NCI-H1105 (cell line): Measurements from ENCODE around the gene IL12B.
A peak's percentile ranks its signal among the peaks of the same experiment; 100 is the strongest.
"Not testable (repeated sequence)": the region's sequence is repeated elsewhere in the genome, so short reads cannot be mapped to it uniquely, and the experiment has no call there.

Source experiments
- DNase-seq: peaks from one replicate; lab custom pipeline; 2025; lab: John Stamatoyannopoulos, UW

IL12B gene

DNA sequence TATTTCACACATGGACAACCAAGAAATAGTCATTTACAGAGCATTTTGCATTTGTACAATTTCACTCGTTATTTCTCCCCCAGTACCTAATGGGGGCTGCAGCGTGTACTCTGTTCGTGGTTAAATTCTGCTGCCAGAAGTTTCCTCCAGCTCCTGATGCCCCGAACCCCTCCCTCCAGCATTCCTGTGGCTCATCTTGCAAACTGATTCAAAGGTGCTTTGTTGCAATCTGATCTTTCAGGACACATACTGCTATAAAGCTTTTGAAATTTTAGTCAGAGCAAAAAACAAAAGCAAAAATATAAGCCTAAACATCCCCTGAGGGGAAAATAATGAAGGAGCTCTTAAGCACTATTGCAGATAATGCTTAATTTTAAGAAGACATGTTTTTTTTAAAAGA is 39.5 kb downstream of the IL12B start:
- DNase-seq = no peak

DNA sequence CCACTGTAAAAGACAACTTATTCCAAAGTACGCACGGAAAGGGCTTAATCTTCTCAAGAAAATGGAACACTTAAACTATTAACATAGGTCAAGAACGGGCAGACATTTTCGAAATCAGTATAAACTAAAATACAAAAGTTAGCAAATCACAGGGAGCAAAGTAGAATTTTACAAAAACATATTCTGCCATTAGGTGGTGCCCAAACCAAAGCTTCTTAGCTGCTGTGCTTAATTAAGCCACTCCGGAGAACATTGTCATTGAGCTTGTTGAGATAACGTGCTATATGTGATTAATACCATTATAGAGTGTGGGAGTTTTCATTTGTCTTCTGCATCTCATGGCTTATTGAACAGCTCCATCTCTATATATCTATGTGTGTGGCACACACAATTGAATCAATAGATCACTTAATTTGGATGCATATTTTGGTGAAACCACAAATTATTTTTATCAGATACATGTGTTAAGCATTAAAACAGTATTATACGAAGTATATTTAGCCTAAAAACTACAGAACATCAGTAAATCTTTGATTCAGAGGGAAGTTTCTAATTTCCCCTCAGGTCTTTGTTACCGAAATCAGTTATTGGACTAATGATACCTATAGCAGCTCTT is 43.8 kb downstream of the IL12B start:
- peak; percentile 26 for DNase-seq

DNA sequence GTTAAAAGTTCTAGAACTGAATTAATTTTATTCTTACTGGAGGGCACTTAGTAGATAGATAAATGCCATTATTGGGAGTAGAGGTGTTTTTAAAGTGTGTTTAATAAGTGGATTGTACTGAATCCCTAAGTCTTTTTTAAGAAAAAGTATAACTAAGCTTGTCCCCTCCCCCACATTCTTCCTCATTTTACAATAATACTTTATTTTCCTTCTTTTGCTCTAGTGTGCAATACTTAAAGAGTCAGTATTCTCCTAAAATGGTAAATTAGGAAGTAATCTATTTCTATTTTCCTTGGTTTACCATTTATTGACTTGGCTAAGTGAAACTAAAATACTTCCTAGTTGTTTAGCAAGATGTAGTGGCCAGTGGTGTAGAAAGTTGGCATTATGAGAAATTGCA is 55.6 kb downstream of the IL12B start:
- DNase-seq = no peak

DNA sequence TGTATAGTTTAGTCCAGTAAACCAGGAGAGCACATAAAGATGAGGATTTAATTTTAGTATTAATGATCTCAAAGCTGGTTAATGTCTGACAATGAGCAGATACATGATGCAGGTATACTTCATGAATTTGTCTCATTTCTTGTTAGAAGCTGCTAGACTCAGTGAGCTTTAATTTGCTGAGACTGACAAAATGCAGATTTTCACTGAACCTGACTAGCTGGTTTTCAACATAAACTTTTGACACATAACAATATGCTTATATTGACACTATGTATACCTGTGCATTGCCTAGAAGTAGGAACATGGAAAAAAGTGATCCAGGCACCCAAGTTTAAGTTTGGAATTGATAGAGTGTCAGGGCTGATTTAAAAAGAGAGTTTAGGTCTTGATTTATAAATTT is 56.4 kb downstream of the IL12B start:
- no peak for DNase-seq

DNA sequence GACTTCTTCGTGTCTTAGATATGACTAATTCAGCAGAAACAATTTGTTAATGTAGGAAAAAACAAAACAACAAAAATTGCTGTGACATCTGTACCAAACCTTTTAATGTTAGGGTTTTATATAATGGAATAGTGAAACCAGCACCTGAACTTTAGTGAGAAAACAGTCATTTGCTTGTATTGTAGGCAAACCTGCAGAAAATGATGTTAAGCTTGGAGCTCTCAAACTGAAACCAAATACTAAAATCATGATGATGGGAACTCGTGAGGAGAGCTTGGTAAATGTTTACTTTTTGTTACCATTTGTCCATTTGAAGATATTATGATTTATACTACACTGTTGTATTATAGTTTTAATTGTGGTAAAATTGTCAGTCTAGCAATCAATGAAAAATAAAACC is 60.6 kb downstream of the IL12B start:
- DNase-seq = no peak

DNA sequence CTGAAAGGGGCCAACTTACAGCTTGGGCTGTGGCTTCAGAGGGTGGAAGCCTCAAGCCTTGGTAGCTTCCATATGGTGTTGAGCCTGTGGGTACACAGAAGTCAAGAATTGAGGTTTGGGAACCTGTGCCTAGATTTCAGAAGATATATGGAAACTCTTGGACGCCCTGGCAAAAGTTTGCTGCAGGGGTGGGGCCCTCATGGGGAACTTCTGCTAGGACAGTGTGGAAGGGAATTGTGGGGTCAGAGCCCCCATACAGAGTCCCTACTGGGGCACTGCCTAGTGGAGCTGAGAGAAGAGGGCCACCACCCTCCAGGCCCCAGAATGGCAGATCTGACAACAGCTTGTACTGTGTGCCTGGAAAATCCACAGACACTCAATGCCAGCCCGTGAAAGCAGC is 63.5 kb downstream of the IL12B start:
- DNase-seq = not testable (repeated sequence)
